DOHH2 (cell line): ENCODE results near the gene SENP3.

Experiments
- H3F3A ChIP-seq: fragments of 200-600 bp; sonication (generic), shearing (Covaris generic); 2 replicates; pipeline ENCODE4 v1.6.0; 2016; ENCODE audit warnings: antibody characterized with exemption, mild to moderate bottlenecking; ENCODE audit not compliant: control insufficient read depth, insufficient read depth
- H3K27ac ChIP-seq: fragments of 200-600 bp; sonication (generic); 2 replicates; pipeline ENCODE4 v1.5.1; 2014; ENCODE audit warnings: low read depth, mild to moderate bottlenecking, low read length, moderate library complexity
- H3K27me3 ChIP-seq: fragments of 200-600 bp; sonication (generic); 2 replicates; pipeline ENCODE4 v1.6.1; 2014; ENCODE audit warnings: mild to moderate bottlenecking, low read length, mixed read lengths; ENCODE audit not compliant: control insufficient read depth
- H3K36me3 ChIP-seq: fragments of 200-600 bp; sonication (generic); 2 replicates; pipeline ENCODE4 v1.6.1; 2014; ENCODE audit warnings: mild to moderate bottlenecking, low read length, moderate library complexity, mixed read lengths; ENCODE audit not compliant: control insufficient read depth
- H3K4me1 ChIP-seq: fragments of 200-600 bp; sonication (generic); 2 replicates; pipeline ENCODE4 v1.6.1; 2014; ENCODE audit warnings: mild to moderate bottlenecking, low read length, mixed read lengths; ENCODE audit not compliant: control insufficient read depth
- H3K4me2 ChIP-seq: fragments of 200-600 bp; sonication (generic); 2 replicates; pipeline ENCODE4 v1.6.0; 2014; ENCODE audit warnings: mild to moderate bottlenecking, low read length, moderate library complexity
- H3K4me3 ChIP-seq: fragments of 200-600 bp; sonication (generic); 2 replicates; pipeline ENCODE4 v1.5.1; 2014; ENCODE audit warnings: mild to moderate bottlenecking, low read length, mixed read lengths
- H3K79me2 ChIP-seq: fragments of 200-600 bp; sonication (generic); 2 replicates; pipeline ENCODE4 v1.6.1; 2014; ENCODE audit warnings: mild to moderate bottlenecking, low read length, mixed read lengths; ENCODE audit not compliant: control insufficient read depth
- H3K9me2 ChIP-seq: fragments of 200-600 bp; sonication (generic); replicated peaks from 2 replicates; pipeline ENCODE4 v1.6.1; 2014; ENCODE audit warnings: mild to moderate bottlenecking, low read length, mixed read lengths; ENCODE audit not compliant: control insufficient read depth
- H3K9me3 ChIP-seq: fragments of 200-600 bp; sonication (generic); 2 replicates; pipeline ENCODE4 v1.6.1; 2014; ENCODE audit warnings: antibody characterized with exemption, low read length, mixed read lengths; ENCODE audit not compliant: control insufficient read depth, insufficient read depth
- H4K20me1 ChIP-seq: fragments of 200-600 bp; sonication (generic); 2 replicates; pipeline ENCODE4 v1.6.0; 2014; ENCODE audit warnings: low read depth, mild to moderate bottlenecking, antibody characterized with exemption, low read length, moderate library complexity; ENCODE audit not compliant: control insufficient read depth, insufficient read depth
- CTCF ChIP-seq: fragments of 200-600 bp; sonication (generic); IDR thresholded peaks from one replicate; pipeline ENCODE4 v1.5.1; 2014; ENCODE audit warnings: antibody characterized with exemption, mild to moderate bottlenecking, low read depth, low read length; ENCODE audit not compliant: poor library complexity, severe bottlenecking
- EZH2phosphoT487 ChIP-seq: fragments of 200-600 bp; sonication (generic); IDR thresholded peaks from 2 replicates; pipeline ENCODE4 v1.6.1; 2017; ENCODE audit warnings: borderline replicate concordance, mild to moderate bottlenecking, antibody characterized with exemption, low read length, moderate library complexity, mixed read lengths

The SENP3 gene

GRCh38 chr17:7561028-7561575 lies 617 bp upstream of the SENP3 start:
- peak overlapping the region; percentile 79 for H3K4me3 ChIP-seq
- peaks cover 7% of the 10 kb centered on the region for H3K27me3 ChIP-seq
- H3K4me1 ChIP-seq = peaks cover 49% of the 10 kb centered on the region
- no peaks in the 10 kb centered on the region for H3K9me3 ChIP-seq
- H3K4me2 ChIP-seq = peak overlapping the region; percentile 92
- no peaks in the 10 kb centered on the region for H3K9me2 ChIP-seq
- peaks cover 40% of the 10 kb centered on the region for H3K36me3 ChIP-seq
- H3K79me2 ChIP-seq = peaks cover 47% of the 10 kb centered on the region
- 0 out of 2 replicates have a peak, but pooled peaks cover 3% of the 10 kb centered on the region for H3F3A ChIP-seq
- H4K20me1 ChIP-seq = no peaks in the 10 kb centered on the region
- TF ChIP-seq CTCF (peak; percentile 56), EZH2phosphoT487 (no peak)
- peak overlapping the region; percentile 82 for H3K27ac ChIP-seq

- peak overlapping the region; percentile 82 for H3K27ac ChIP-seq
- peaks cover 52% of the 10 kb centered on the region for H3K79me2 ChIP-seq
- no peaks in the 10 kb centered on the region for H4K20me1 ChIP-seq
- H3K9me3 ChIP-seq = no peaks in the 10 kb centered on the region
- peak overlapping the region; percentile 79 for H3K4me3 ChIP-seq
- no peak for TF ChIP-seq CTCF
- no peak for TF ChIP-seq EZH2phosphoT487
- H3K27me3 ChIP-seq = peaks cover 7% of the 10 kb centered on the region
- H3K4me1 ChIP-seq = peaks cover 49% of the 10 kb centered on the region
- peak overlapping the region; percentile 92 for H3K4me2 ChIP-seq
- H3F3A ChIP-seq = peaks cover 5% of the 10 kb centered on the region; the same call in 1 of the 2 replicates
- no peaks in the 10 kb centered on the region for H3K9me2 ChIP-seq
- H3K36me3 ChIP-seq = peaks cover 47% of the 10 kb centered on the region
Measured at GRCh38 chr17:7562208-7562605, 488 bp downstream of the SENP3 start.

GRCh38 chr17:7563115-7563869 lies 1.6 kb downstream of the SENP3 start:
- H3K79me2 ChIP-seq = peaks cover 55% of the 10 kb centered on the region

More at GRCh38 chr17:7563115-7563869, 1.6 kb downstream of the SENP3 start:
- no peaks in the 10 kb centered on the region for H3K9me2 ChIP-seq
- H3F3A ChIP-seq = peaks cover 6% of the 10 kb centered on the region; the same call in 1 of the 2 replicates
- H3K36me3 ChIP-seq = peaks cover 53% of the 10 kb centered on the region
- peak overlapping the region; percentile 92 for H3K4me2 ChIP-seq
- H3K9me3 ChIP-seq = no peaks in the 10 kb centered on the region
- no peaks in the 10 kb centered on the region for H4K20me1 ChIP-seq
- H3K27me3 ChIP-seq = peaks cover 7% of the 10 kb centered on the region
- TF ChIP-seq EZH2phosphoT487 = no peak
- no peak for TF ChIP-seq CTCF
- H3K27ac ChIP-seq = no peak overlapping the region
- H3K4me3 ChIP-seq = peak overlapping the region; percentile 79
- peaks cover 43% of the 10 kb centered on the region for H3K4me1 ChIP-seq
